Brain microvascular endothelial cell (primary cell): ENCODE data around the gene METTL16.

ENCODE experiments used
- DNase-seq: peaks from one replicate; pipeline ENCODE4 v3.0.0-alpha.2; 2020
- H3K27ac ChIP-seq: fragments of 250-450 bp; sonication (Bioruptor Pico); 2 replicates; pipeline ENCODE4 v1.5.1; 2020; ENCODE audit warnings: mild to moderate bottlenecking, moderate library complexity
- H3K27me3 ChIP-seq: fragments of 250-450 bp; sonication (Bioruptor Pico); replicated peaks from 2 replicates; pipeline ENCODE4 v1.5.1; 2020; ENCODE audit warnings: mild to moderate bottlenecking
- H3K36me3 ChIP-seq: fragments of 250-450 bp; sonication (Bioruptor Pico); replicated peaks from 2 replicates; pipeline ENCODE4 v1.5.1; 2020; ENCODE audit warnings: mild to moderate bottlenecking
- H3K4me3 ChIP-seq: 2 replicates; pipeline ENCODE4 v1.5.1; 2011; ENCODE audit warnings: low read depth, mild to moderate bottlenecking, control low read depth, low read length, moderate library complexity
- CTCF ChIP-seq: IDR thresholded peaks from 2 replicates; pipeline ENCODE4 v1.5.1; 2011; ENCODE audit warnings: low read depth, mild to moderate bottlenecking, moderate library complexity, low read length, control low read depth, inconsistent platforms; ENCODE audit errors: missing control alignments
- in situ Hi-C: cut with HindIII; loops from 2 replicates; pipeline ENCODE4 v1.10.0; 2017; ENCODE audit warnings: low sequenced_read_pairs, low pct_ligation_motif_present

The METTL16 gene

GRCh38 chr17:2433696-2434095 is 78.0 kb downstream of the METTL16 start:
- peak; percentile 24 for DNase-seq
- H3K36me3 ChIP-seq: peaks cover 11% of the 10 kb centered on the region
- H3K27ac ChIP-seq: no peak overlapping the region
- no peak overlapping the region for H3K4me3 ChIP-seq
- H3K27me3 ChIP-seq: no peaks in the 10 kb centered on the region
- in situ Hi-C loops: no loop called here
- TF ChIP-seq CTCF: no peak

DNA sequence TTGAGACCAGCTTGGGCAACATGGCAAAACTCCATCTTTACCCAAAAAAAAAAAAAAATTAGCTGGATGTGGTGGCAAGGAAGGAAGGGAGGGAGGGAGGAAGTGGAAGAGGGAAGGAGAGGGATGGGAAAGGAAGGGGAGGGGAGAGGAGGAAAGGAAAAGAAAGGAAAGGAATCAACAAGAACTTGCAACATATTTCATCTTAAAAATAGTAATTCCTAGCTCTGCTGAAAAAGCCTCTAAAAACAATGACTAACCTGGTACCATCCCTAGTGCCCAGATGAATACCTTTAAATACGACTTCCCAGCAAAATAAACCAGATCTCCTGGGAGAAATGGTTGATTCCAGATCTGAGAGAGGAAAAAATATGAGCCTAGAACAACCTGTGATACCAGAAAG is 83.8 kb downstream of the METTL16 start:
- no peak overlapping the region for H3K27ac ChIP-seq
- H3K36me3 ChIP-seq: peaks cover under 1% of the 10 kb centered on the region
- no peak for DNase-seq
- in situ Hi-C loops: no loop called here
- no peak overlapping the region for H3K4me3 ChIP-seq
- no peak for TF ChIP-seq CTCF
- no peaks in the 10 kb centered on the region for H3K27me3 ChIP-seq

- Histone ChIP-seq H3K27me3 (no peaks in the 10 kb centered on the region), H3K4me3 (no peak overlapping the region), H3K27ac (no peak overlapping the region), H3K36me3 (no peaks in the 10 kb centered on the region)
- no peak for TF ChIP-seq CTCF
- no peak for DNase-seq
- in situ Hi-C loops: no loop called here
Measured at GRCh38 chr17:2427215-2427614, 84.5 kb downstream of the METTL16 start.

DNA sequence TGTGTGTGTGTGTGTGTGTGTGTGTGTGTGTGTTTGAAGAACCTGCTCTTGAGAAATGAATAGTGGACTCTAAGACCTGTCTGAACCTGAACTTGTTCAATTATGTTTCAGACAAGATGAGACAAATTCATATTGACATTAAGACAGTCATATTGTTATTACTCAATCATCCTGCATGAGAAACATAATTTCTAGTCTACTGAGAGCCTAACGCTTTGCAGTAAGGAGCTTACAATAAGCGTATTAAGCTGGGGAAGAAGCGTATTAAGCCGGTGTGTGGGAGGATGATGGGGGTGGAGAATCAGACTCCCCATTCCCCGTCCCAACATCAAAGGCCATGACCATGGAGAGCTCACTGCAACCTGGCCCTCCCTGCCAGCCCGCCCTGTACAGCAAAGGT is 88.4 kb downstream of the METTL16 start:
- Histone ChIP-seq H3K27ac (no peak overlapping the region), H3K36me3 (peaks cover 8% of the 10 kb centered on the region), H3K4me3 (no peak overlapping the region), H3K27me3 (no peaks in the 10 kb centered on the region)
- in situ Hi-C loops: no loop called here
- DNase-seq: no peak
- TF ChIP-seq CTCF: no peak

DNA sequence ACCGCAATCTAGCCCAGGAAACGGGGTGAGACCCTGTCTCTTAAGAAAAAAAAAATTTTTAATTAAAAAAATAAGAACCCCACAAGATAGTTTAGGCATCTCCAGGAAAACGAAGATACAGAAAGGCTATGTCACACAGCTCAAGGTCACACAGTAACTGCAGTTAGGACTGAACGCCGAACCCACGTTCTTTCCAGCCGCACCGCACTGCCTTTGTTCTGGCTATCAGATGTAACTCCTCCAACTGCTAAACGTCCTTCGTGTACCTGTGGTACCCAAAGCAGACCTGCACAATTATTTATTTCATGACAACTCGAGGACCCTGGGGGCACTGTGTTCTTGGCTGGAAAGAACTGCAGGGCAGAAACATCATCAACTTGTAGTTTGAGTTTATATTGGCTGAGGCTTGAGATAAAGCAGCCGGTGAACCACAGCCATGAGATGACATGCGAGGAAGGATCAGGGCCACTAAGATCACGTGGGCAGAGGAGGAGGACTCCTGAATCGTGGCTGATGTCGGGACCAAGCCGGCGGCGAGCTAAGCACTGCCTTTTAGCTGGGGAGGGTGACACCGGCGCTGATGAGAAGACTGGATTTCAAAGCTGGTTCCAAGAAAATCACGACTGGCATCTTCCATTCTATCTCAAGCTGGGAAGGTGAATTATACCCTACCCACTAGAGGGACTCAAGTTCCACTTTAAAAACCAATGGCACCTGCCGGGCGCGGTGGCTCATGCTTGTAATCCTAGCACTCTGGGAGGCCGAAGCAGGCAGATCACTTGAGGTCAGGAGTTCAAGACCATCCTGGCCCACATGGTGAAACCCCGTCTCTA is 90.2 kb downstream of the METTL16 start:
- DNase-seq: no peak
- peak; percentile 30 for TF ChIP-seq CTCF
- Histone ChIP-seq H3K36me3 (peaks cover 8% of the 10 kb centered on the region), H3K4me3 (no peak overlapping the region), H3K27me3 (no peaks in the 10 kb centered on the region), H3K27ac (no peak overlapping the region)
- in situ Hi-C loops: no loop called here

- in situ Hi-C loops: no loop called here
- H3K4me3 ChIP-seq: no peak overlapping the region
- DNase-seq: no peak
- H3K36me3 ChIP-seq: peaks cover 8% of the 10 kb centered on the region
- H3K27ac ChIP-seq: no peak overlapping the region
- no peak for TF ChIP-seq CTCF
- H3K27me3 ChIP-seq: no peaks in the 10 kb centered on the region
Measured at GRCh38 chr17:2420176-2420575, 91.5 kb downstream of the METTL16 start.
